Hematopoietic multipotent progenitor cell treated with erythropoietin and hydrocortisone succinate and interleukin-3 and kit ligand, for 17 days (in vitro differentiated cells): ENCODE data around the gene CYTH4.

Experiments used
- DNase-seq: peaks from one replicate; pipeline ENCODE4 v3.0.0-alpha.2; 2015; ENCODE audit warnings: low spot score

CYTH4 gene

GRCh38 chr22:37330200-37331033 is 48.1 kb downstream of the CYTH4 start:
- no peak for DNase-seq

GRCh38 chr22:37331034-37331428 is 48.7 kb downstream of the CYTH4 start:
- DNase-seq, result no peak

GRCh38 chr22:37331856-37332536 is 49.7 kb downstream of the CYTH4 start:
- DNase-seq, result no peak

GRCh38 chr22:37333724-37334460 is 51.6 kb downstream of the CYTH4 start:
- no peak for DNase-seq

GRCh38 chr22:37334461-37334858 is 52.2 kb downstream of the CYTH4 start:
- DNase-seq, result no peak

GRCh38 chr22:37334859-37335805 is 52.8 kb downstream of the CYTH4 start:
- no peak for DNase-seq

GRCh38 chr22:37335806-37336199 is 53.5 kb downstream of the CYTH4 start:
- DNase-seq, result no peak

GRCh38 chr22:37336579-37336978 is 54.3 kb downstream of the CYTH4 start:
- no peak for DNase-seq

- DNase-seq, result no peak
Measured at GRCh38 chr22:37337204-37337943, 55.1 kb downstream of the CYTH4 start.

GRCh38 chr22:37338539-37339246 is 56.4 kb downstream of the CYTH4 start:
- DNase-seq, result no peak

- no peak for DNase-seq
Measured at GRCh38 chr22:37340331-37341262, 58.3 kb downstream of the CYTH4 start.

- DNase-seq, result no peak
Measured at GRCh38 chr22:37342065-37342464, 59.8 kb downstream of the CYTH4 start.

- DNase-seq, result no peak
Measured at GRCh38 chr22:37343348-37343747, 61.0 kb downstream of the CYTH4 start.

- no peak for DNase-seq
Measured at GRCh38 chr22:37343863-37344734, 61.8 kb downstream of the CYTH4 start.

GRCh38 chr22:37344735-37345449 is 62.6 kb downstream of the CYTH4 start:
- DNase-seq, result no peak

GRCh38 chr22:37345863-37346504 is 63.7 kb downstream of the CYTH4 start:
- no peak for DNase-seq

GRCh38 chr22:37346505-37346895 is 64.2 kb downstream of the CYTH4 start:
- no peak for DNase-seq
